ENCODE measurements around the gene RAB40C. TPM values are rescaled to one million over a fixed set of nuclear protein-coding genes. Genes with fewer than 3 reads are reported as not detected.

RAB40C gene
- total and polyA plus RNA-seq, 2 experiments from 2014 or later = 30.2 to 32.7 TPM

- no peaks in the 10 kb centered on the region for H3K36me3 ChIP-seq (replicated peaks; ENCODE audit: insufficient read depth, low read depth)
- H4K20me1 ChIP-seq (ENCODE audit: insufficient read depth, poor library complexity, severe bottlenecking) = no peaks in the 10 kb centered on the region
- peaks cover 59% of the 10 kb centered on the region for H3K79me2 ChIP-seq
- peak overlapping the region; percentile 97 for H3K4me2 ChIP-seq
- peaks cover 53% of the 10 kb centered on the region for H3K4me1 ChIP-seq (ENCODE audit: insufficient read depth)
- H3K27me3 ChIP-seq = no peaks in the 10 kb centered on the region
- H3K9me3 ChIP-seq (ENCODE audit: low read depth) = no peaks in the 10 kb centered on the region
- H3K9me2 ChIP-seq (replicated peaks; ENCODE audit: insufficient read depth) = no peaks in the 10 kb centered on the region
- H3K4me3 ChIP-seq = no peak overlapping the region
- H2AFZ ChIP-seq = no peak overlapping the region
- TF ChIP-seq EZH2phosphoT487 (IDR thresholded peaks at IDR 0.05; ENCODE audit: low read depth, severe bottlenecking, unreplicated experiment) = no peak
- TF ChIP-seq, protein P1, sequence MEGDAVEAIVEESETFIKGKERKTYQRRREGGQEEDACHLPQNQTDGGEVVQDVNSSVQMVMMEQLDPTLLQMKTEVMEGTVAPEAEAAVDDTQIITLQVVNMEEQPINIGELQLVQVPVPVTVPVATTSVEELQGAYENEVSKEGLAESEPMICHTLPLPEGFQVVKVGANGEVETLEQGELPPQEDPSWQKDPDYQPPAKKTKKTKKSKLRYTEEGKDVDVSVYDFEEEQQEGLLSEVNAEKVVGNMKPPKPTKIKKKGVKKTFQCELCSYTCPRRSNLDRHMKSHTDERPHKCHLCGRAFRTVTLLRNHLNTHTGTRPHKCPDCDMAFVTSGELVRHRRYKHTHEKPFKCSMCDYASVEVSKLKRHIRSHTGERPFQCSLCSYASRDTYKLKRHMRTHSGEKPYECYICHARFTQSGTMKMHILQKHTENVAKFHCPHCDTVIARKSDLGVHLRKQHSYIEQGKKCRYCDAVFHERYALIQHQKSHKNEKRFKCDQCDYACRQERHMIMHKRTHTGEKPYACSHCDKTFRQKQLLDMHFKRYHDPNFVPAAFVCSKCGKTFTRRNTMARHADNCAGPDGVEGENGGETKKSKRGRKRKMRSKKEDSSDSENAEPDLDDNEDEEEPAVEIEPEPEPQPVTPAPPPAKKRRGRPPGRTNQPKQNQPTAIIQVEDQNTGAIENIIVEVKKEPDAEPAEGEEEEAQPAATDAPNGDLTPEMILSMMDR (IDR thresholded peaks at IDR 0.05; ENCODE audit: poor library complexity) = no peak
- WGBS (ENCODE audit: low lambda C conversion rate, missing lambda C conversion rate) = 97% methylated on average over 12 of the region's 12 CpGs
- no peak for DNase-seq (ENCODE audit: low spot score)
- H3K27ac ChIP-seq = peak overlapping the region; percentile 89
These were observed 54.7 kb downstream of the RAB40C start for GRCh38 chr16:644556-644955.

DNA sequence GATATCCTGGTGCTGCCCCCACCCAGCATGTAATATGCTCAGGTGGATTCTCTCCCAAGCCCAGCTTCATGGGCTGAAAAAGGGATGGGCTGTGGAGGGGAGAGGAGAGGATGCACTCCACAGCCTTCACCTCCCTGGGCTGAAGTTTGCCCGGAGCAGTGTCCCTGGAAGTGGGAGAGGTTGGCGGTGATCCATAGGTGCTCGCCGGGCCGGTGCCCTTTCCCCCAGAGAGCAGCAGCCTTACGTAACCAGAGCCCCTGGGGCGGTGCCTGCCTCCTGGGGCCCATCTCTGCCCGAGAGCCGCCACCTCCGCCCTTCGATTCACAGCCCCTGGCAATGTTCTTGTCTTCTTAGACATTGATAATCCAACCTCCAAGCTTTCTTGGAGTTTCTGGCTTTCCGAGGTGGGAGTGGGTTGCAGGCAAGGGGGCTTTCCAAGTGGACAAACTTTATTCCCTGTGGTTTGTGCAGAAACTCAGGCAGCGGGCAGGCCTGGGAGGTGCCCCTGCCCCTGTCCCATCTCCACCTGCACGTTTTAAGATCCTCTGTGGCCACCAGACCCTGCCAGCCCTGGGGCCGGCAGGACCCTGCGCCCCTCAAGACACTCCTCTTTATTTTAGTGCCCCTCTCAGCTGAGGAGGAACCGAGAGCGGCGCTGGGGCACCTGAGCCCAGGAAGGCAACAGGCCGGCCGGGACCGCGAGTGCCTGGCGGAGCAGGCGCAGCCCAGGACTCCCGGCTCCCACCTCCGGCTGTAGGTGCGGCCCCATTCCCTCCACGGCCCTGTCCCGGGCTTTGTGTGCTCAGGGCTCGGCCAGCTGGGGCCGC is 56.2 kb downstream of the RAB40C start:
- Histone ChIP-seq H3K36me3 (replicated peaks; ENCODE audit: insufficient read depth, low read depth) (no peaks in the 10 kb centered on the region), H3K9me2 (replicated peaks; ENCODE audit: insufficient read depth) (no peaks in the 10 kb centered on the region), H4K20me1 (ENCODE audit: insufficient read depth, poor library complexity, severe bottlenecking) (no peaks in the 10 kb centered on the region), H3K27me3 (no peaks in the 10 kb centered on the region), H3K27ac (peak overlapping the region; percentile 89), H3K4me1 (ENCODE audit: insufficient read depth) (peaks cover 58% of the 10 kb centered on the region), H3K9me3 (ENCODE audit: low read depth) (no peaks in the 10 kb centered on the region), H3K4me2 (peak overlapping the region; percentile 97), H2AFZ (no peak overlapping the region), H3K4me3 (no peak overlapping the region), H3K79me2 (peaks cover 59% of the 10 kb centered on the region)
- peak; percentile 76 for DNase-seq (ENCODE audit: low spot score)
- WGBS (ENCODE audit: low lambda C conversion rate, missing lambda C conversion rate) = 77% methylated on average over 25 of the region's 32 CpGs
- TF ChIP-seq, protein P1 (IDR thresholded peaks at IDR 0.05; ENCODE audit: poor library complexity) = no peak
- no peak for TF ChIP-seq EZH2 (IDR thresholded peaks at IDR 0.05; ENCODE audit: borderline replicate concordance)
- no peak for TF ChIP-seq EZH2phosphoT487 (IDR thresholded peaks at IDR 0.05; ENCODE audit: low read depth, severe bottlenecking, unreplicated experiment)

DNA sequence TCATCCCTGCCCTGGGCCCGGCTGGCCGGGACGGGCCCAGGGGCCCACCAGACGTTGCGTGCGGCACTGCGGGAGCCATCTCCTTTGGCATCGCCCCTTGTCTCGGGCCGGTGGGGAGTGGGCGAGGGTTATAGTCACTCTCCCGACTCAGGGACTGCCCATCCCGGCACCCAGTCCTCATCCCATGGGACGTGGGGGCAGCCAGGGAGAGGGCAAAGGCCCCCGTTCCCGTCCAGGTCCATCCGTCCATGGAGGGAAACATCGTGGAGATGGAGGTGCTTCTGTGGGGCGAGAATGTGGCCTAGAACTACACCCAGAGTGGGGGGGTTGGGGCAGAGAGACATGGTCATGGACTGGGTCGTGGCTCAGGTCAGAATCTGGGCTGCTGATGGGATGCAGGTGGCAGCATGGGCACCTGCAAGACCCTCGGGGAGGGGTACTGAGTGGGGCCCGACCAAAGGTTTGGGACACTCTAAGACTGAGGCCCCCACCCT is 56.9 kb downstream of the RAB40C start:
- Histone ChIP-seq H3K79me2 (peaks cover 59% of the 10 kb centered on the region), H3K4me3 (no peak overlapping the region), H3K4me2 (no peak overlapping the region), H3K36me3 (replicated peaks; ENCODE audit: insufficient read depth, low read depth) (no peaks in the 10 kb centered on the region), H2AFZ (no peak overlapping the region), H4K20me1 (ENCODE audit: insufficient read depth, poor library complexity, severe bottlenecking) (no peaks in the 10 kb centered on the region), H3K9me2 (replicated peaks; ENCODE audit: insufficient read depth) (no peaks in the 10 kb centered on the region), H3K9me3 (ENCODE audit: low read depth) (no peaks in the 10 kb centered on the region), H3K27ac (peak overlapping the region; percentile 89), H3K27me3 (no peaks in the 10 kb centered on the region), H3K4me1 (ENCODE audit: insufficient read depth) (peaks cover 58% of the 10 kb centered on the region)
- TF ChIP-seq EZH2phosphoT487 (IDR thresholded peaks at IDR 0.05; ENCODE audit: low read depth, severe bottlenecking, unreplicated experiment) = no peak
- no peak for DNase-seq (ENCODE audit: low spot score)
- WGBS (ENCODE audit: low lambda C conversion rate, missing lambda C conversion rate) = 94% methylated on average over 21 of the region's 22 CpGs

DNA sequence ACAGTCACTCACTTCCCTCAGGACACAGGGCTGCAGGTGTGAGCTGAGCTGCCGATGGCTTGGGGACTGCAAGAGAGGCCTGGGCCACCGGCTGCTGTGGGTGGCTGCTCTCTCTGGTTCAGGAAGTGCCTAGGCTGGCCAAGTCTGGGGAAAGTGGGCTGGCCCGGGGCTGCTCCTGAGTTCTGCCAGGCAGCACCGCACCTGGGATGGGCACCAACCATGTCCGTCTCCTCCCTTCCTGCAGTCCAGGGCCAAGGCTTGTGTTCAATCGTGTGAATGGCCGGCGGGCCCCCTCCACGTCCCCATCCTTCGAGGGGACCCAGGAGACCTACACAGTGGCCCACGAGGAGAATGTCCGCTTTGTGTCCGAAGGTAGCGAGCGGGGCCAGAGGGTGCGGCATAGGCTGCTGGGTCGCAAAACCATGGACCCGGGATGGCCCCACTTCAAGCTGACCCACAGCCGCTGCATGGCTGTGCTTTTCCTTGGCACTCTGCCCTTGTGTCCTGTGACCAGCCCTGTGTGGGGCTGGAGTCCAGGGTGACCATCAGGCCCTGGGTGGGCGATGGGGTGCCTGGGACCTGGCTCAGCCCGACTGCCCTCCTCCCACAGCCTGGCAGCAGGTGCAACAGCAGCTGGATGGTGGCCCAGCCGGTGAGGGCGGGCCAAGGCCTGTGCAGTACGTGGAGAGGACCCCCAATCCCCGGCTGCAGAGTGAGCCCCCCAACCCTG is 57.5 kb downstream of the RAB40C start:
- no peak overlapping the region for H2AFZ ChIP-seq
- TF ChIP-seq EZH2phosphoT487 (IDR thresholded peaks at IDR 0.05; ENCODE audit: low read depth, severe bottlenecking, unreplicated experiment) (no peak), EZH2 (IDR thresholded peaks at IDR 0.05; ENCODE audit: borderline replicate concordance) (no peak)
- TF ChIP-seq, protein P1 (IDR thresholded peaks at IDR 0.05; ENCODE audit: poor library complexity) = no peak
- H3K4me2 ChIP-seq = no peak overlapping the region
- peak overlapping the region; percentile 89 for H3K27ac ChIP-seq
- H3K27me3 ChIP-seq = no peaks in the 10 kb centered on the region
- no peak overlapping the region for H3K4me3 ChIP-seq
- no peaks in the 10 kb centered on the region for H3K9me2 ChIP-seq (replicated peaks; ENCODE audit: insufficient read depth)
- H4K20me1 ChIP-seq (ENCODE audit: insufficient read depth, poor library complexity, severe bottlenecking) = no peaks in the 10 kb centered on the region
- H3K9me3 ChIP-seq (ENCODE audit: low read depth) = no peaks in the 10 kb centered on the region
- DNase-seq (ENCODE audit: low spot score) = no peak
- H3K79me2 ChIP-seq = peaks cover 58% of the 10 kb centered on the region
- peaks cover 57% of the 10 kb centered on the region for H3K4me1 ChIP-seq (ENCODE audit: insufficient read depth)
- no peaks in the 10 kb centered on the region for H3K36me3 ChIP-seq (replicated peaks; ENCODE audit: insufficient read depth, low read depth)
- WGBS (ENCODE audit: low lambda C conversion rate, missing lambda C conversion rate) = 96% methylated on average over 25 of the region's 25 CpGs

All from hepatocyte (in vitro differentiated cells).